ENCODE results near the gene STK4. TPM values are rescaled to one million over a fixed set of nuclear protein-coding genes. Genes with fewer than 3 reads are reported as not detected.

The STK4 gene
- total RNA-seq, result 100 to 1,000 TPM; 149 to 205 TPM

DNA sequence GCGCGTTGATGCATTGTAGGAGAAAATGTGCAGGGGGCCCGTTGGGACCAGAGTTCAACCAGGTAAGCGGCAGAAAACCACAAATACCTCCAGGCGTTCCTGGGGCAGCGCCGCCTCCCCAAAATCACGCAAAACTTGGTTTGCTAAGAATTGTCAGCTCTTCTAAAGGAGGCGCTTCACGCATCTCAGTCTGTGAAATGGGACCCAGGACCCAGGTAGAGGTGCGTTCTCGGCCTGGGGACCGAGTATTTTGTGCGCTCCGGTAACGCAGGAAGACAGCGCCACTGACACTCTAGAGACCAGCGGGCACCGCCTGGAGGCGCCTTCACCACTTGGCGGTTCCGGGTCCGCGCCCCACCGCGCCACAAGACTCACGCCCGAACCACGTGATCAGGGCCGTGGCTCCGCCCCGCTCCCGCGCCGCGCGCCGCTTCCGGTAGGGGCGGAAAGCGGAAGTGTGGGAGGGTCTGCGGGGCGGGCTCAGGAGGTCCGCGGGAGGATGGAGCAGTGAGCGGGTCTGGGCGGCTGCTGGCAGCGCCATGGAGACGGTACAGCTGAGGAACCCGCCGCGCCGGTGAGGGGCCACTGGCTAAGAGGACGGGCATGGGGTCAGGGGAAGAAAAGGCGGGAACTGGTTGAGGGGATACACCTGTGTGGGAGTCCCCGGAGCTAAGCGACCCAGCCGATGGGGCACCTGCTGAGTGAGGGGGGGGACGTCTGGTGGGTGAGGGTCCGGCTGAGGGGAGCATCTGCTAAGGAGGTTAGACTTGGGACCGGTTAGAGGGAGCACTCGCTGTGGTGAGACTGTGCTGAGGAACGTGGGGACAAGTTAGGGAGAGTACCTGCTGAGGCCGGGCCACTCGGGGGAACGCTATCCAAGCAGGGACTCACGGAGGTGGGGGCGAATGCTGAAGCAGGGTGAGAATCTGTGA, at the start of gene STK4:
STK4 (plus strand) TSS at position 483 of the 932 bp plus-strand sequence; CDS start at position 540, 57 bp downstream.
- no peaks in the 10 kb centered on the region for H3K9me3 Mint-ChIP-seq
- H3K36me3 Mint-ChIP-seq, result peaks cover 32 to 37% of the 10 kb centered on the region in 2 donors
- ATAC-seq (peak; percentile 77 to 78), DNase-seq (ENCODE audit: low spot score in 2 of 2) (peak; percentile 95 to 97)
- H3K27ac Mint-ChIP-seq, result peak within 1 kb of the TSS; percentile 99 to 100

DNA sequence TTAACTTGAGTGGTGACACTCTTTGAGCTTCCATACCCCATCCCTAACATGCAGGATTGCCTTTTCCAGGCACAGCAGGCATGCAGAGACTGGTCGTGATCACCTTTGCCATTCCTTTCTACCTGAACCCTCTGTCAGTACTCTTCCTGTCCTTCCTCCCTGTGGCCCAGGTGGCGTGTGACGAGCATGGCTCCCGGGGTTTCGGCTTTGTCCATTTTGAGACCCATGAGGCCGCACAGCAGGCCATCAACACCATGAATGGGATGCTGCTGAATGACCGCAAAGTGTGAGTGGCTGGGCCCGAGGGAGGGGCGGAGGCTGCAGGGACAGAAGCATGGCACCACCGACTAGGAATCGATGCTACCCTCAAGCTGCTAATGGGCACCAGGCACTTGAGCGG, 49.7 kb upstream of the STK4 start:
- DNase-seq (ENCODE audit: low spot score in 2 of 2), result no peak

DNA sequence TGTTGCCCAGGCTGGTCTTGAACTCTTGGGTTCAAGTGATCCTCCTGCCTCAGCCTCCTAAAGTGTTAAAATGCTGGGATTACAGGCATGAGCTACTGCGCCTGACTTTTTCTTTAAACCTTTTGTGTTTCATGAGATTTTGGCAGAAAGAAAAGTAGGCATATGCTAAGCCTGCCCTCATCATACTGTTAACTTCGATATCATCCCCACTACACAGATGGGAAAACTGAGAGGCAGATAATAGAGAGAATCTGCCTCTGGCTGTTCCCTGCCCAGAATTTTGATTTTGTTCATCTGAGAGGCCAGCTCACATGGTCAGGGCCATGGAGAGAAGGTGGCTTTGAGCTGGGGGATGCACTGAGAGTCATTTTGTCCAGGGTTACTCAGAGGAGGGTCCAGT, 48.9 kb upstream of the STK4 start:
- Mint-ChIP-seq H3K27ac (no peak overlapping the region), H3K36me3 (peaks cover 19 to 34% of the 10 kb centered on the region in 2 donors), H3K9me3 (no peaks in the 10 kb centered on the region)
- no peak for ATAC-seq
- DNase-seq (ENCODE audit: low spot score in 2 of 2), result no peak

More for the DNA sequence above, 49.7 kb upstream of the STK4 start:
- ATAC-seq, result no peak
- Mint-ChIP-seq H3K9me3 (no peaks in the 10 kb centered on the region), H3K27ac (no peak overlapping the region), H3K36me3 (peaks cover 20 to 37% of the 10 kb centered on the region in 2 donors)

DNA sequence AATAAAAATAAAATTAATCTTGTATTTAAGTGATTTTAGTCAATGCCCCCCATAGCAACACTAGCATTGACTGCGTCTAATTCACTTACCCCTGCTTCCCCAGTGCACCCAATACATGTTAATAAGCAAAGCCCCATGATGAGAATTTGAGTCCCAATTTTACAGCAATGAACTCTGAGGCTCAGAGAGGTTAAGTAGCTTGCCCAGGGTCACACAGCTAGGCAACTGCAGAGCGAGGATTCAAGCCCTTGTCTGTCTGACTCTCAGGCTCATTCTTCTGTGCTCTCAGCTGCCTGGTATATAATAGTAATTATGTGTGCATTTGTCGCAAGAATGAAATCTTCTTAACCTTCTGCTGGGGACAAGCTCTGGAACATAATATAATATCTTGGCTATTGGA, 48.0 kb upstream of the STK4 start:
- DNase-seq (ENCODE audit: low spot score in 2 of 2), result no peak
- H3K27ac Mint-ChIP-seq, result peak overlapping the region in 1 of 2 donors; percentile 84
- H3K36me3 Mint-ChIP-seq, result peaks cover 16 to 25% of the 10 kb centered on the region in 2 donors
- no peaks in the 10 kb centered on the region for H3K9me3 Mint-ChIP-seq
- ATAC-seq, result no peak

DNA sequence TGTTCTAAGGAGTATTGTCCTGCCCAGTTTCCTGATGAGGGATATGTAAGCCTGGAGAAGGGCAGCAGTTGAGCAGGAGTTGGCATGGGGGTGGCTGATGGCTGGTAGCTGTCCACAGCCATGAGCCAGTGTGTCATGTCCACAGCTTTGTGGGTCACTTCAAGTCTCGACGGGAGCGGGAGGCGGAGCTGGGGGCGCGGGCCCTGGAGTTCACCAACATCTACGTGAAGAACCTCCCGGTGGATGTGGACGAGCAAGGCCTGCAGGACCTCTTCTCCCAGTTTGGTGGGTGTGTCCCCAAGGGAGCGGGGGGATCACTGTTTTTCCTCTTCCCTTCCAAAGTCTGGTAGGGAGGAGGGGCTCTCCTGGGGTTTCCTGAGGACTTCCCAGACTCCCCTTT, 47.6 kb upstream of the STK4 start:
- DNase-seq (ENCODE audit: low spot score in 2 of 2), result no peak
- Mint-ChIP-seq H3K27ac (peak overlapping the region in 1 of 2 donors; percentile 84), H3K36me3 (peaks cover 13 to 20% of the 10 kb centered on the region in 2 donors), H3K9me3 (no peaks in the 10 kb centered on the region)
- ATAC-seq, result no peak

- H3K36me3 Mint-ChIP-seq, result peaks cover 11% of the 10 kb centered on the region in 2 donors
- DNase-seq (ENCODE audit: low spot score in 2 of 2), result no peak
- H3K9me3 Mint-ChIP-seq, result no peaks in the 10 kb centered on the region
- no peak overlapping the region for H3K27ac Mint-ChIP-seq
- no peak for ATAC-seq
Measured at GRCh38 chr20:44921447-44921846, 44.9 kb upstream of the STK4 start.

- ATAC-seq (no peak), DNase-seq (ENCODE audit: low spot score in 2 of 2) (no peak)
- peaks cover 0 to 7% of the 10 kb centered on the region in 2 donors for H3K36me3 Mint-ChIP-seq
- no peak overlapping the region for H3K27ac Mint-ChIP-seq
- no peaks in the 10 kb centered on the region for H3K9me3 Mint-ChIP-seq
Measured at GRCh38 chr20:44924541-44924940, 41.8 kb upstream of the STK4 start.

DNA sequence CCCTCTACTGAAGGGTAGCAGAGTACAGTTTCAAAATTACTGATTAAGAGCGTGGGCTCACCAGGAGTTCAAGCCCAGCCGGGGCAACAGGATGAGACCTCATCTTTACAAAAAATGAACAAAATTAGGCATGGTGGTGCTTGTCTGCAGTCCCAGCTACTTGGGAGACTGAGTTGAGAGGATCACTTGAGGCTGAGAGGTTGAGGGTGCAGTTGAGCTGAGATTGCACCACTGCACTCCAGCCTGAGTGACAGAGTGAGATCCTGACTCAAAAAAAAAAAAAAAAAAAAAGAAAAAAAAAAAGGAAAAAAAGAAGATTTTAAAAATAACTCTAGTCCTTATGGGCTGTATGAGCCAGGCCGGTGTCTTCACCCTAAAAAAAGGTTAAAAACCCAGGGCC, 37.7 kb upstream of the STK4 start:
- DNase-seq (ENCODE audit: low spot score in 2 of 2) (no peak), ATAC-seq (no peak)
- H3K9me3 Mint-ChIP-seq, result no peaks in the 10 kb centered on the region
- peak overlapping the region; percentile 29 to 60 for H3K27ac Mint-ChIP-seq
- H3K36me3 Mint-ChIP-seq, result peaks cover 0 to 8% of the 10 kb centered on the region in 2 donors

- Mint-ChIP-seq H3K36me3 (peaks cover 0 to 8% of the 10 kb centered on the region in 2 donors), H3K9me3 (no peaks in the 10 kb centered on the region), H3K27ac (no peak overlapping the region)
- DNase-seq (ENCODE audit: low spot score in 2 of 2), result no peak
- no peak for ATAC-seq
Measured at GRCh38 chr20:44930517-44931168, 35.7 kb upstream of the STK4 start.

DNA sequence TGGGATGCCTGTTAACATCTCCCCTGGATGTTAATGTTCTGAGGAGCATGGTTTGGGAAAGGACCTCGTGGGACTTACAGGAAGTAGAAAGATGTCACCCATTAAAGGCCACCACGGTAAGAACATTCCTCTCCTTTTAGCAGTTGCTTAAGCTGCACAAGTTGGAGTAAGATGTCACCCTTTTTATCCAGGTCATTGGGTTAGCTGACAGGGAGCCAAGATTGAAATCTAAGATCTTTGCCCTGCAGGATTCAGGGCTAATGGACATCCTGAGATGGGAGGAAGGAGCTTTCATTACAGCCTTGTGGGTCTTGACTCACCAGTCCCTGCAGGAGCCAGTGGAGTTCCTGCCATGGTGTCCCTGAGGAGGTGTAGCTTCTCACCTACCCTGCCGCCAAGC, 34.4 kb upstream of the STK4 start:
- H3K9me3 Mint-ChIP-seq, result no peaks in the 10 kb centered on the region
- ATAC-seq (no peak), DNase-seq (ENCODE audit: low spot score in 2 of 2) (no peak)
- no peak overlapping the region for H3K27ac Mint-ChIP-seq
- H3K36me3 Mint-ChIP-seq, result peaks cover 0 to 8% of the 10 kb centered on the region in 2 donors

- peak overlapping the region in 1 of 2 donors; percentile 86 for H3K27ac Mint-ChIP-seq
- no peak for ATAC-seq
- peaks cover 0 to 8% of the 10 kb centered on the region in 2 donors for H3K36me3 Mint-ChIP-seq
- no peaks in the 10 kb centered on the region for H3K9me3 Mint-ChIP-seq
- no peak for DNase-seq (ENCODE audit: low spot score in 2 of 2)
Measured at GRCh38 chr20:44932916-44933315, 33.4 kb upstream of the STK4 start.

DNA sequence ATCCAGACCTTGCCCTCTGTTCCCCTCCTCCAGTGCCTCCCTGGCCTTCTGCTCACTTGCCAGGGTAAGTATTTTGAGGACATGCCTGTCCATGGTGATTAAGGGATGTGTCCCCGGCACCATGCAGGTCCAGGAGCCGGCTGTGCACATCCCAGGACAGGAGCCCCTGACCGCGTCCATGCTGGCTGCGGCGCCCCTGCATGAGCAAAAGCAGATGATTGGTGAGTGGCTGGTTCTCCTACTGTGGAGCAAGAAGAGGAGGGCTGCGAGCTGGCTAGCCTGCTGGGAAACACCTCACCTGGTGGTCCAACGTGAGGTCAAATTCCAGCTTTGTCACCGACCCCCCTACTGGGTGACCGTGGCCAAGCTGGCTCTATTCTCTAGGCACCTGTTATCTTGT, 29.8 kb upstream of the STK4 start:
- ATAC-seq (no peak), DNase-seq (ENCODE audit: low spot score in 2 of 2) (no peak)
- no peaks in the 10 kb centered on the region for H3K9me3 Mint-ChIP-seq
- peaks cover 0 to 6% of the 10 kb centered on the region in 2 donors for H3K36me3 Mint-ChIP-seq
- H3K27ac Mint-ChIP-seq, result peak overlapping the region; percentile 38 to 77

DNA sequence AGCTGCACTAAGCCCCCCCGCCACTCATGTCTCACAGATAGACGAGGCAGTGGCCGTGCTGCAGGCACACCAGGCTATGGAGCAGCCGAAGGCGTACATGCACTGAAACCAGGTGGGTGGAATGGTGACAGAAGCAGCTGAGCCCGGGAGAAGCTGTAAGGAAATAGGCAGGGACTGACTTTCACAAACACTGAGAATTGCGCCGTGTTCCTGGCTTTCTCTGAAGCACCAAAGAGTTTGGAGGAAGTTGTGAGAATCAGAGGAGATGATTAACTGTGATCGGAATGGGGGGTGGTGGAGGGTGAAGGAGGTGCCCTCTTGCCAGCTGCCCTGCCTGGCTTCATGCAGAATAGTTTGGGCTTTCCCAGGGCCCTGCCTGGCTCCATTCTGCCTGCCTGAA, 27.7 kb upstream of the STK4 start:
- ATAC-seq (no peak), DNase-seq (ENCODE audit: low spot score in 2 of 2) (no peak)
- Mint-ChIP-seq H3K27ac (peak overlapping the region; percentile 14 to 70), H3K9me3 (no peaks in the 10 kb centered on the region), H3K36me3 (peaks cover 0 to 9% of the 10 kb centered on the region in 2 donors)

- H3K9me3 Mint-ChIP-seq, result no peaks in the 10 kb centered on the region
- peak in 1 of 2 donors; percentile 12 for ATAC-seq
- H3K27ac Mint-ChIP-seq, result peak overlapping the region in 1 of 2 donors; percentile 93
- H3K36me3 Mint-ChIP-seq, result peaks cover 0 to 16% of the 10 kb centered on the region in 2 donors
- no peak for DNase-seq (ENCODE audit: low spot score in 2 of 2)
Measured at GRCh38 chr20:44941120-44941691, 25.1 kb upstream of the STK4 start.

DNA sequence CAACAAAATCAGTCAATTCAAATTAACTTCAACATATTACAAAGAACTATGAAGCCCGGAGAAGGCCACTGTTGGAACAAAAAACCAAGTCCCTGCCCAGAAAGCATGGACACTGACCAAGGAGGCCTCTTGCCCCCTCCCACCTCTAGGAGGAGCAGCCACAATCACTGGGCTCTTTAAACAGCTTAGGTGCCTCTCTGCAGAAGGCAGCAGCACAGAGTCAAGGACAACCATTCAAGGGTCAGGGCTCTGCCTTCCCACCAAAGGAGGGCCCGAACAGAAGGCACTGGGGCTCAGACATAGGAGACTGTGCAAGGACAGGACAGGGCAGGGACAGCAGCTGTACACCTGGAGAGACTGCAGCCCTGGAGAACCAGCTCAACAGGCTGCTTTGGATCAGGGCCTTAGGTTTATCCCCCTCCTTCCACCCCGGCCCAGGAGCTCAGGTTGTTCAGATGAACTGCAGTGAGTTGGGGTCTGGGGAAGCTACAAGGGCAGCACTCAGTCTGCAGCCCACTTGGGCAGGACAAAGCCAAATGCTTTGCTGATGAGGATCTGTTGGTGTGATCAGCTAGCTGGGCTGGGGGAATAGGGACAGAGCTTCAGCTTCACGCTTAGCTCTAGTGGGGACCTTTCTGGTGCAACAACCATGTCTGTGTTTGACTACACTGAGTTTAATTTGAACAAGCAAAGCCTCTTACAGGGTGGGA, 23.9 kb upstream of the STK4 start:
- no peak for ATAC-seq
- Mint-ChIP-seq H3K9me3 (no peaks in the 10 kb centered on the region), H3K36me3 (peaks cover 0 to 16% of the 10 kb centered on the region in 2 donors), H3K27ac (peak overlapping the region; percentile 57 to 89)
- no peak for DNase-seq (ENCODE audit: low spot score in 2 of 2)

DNA sequence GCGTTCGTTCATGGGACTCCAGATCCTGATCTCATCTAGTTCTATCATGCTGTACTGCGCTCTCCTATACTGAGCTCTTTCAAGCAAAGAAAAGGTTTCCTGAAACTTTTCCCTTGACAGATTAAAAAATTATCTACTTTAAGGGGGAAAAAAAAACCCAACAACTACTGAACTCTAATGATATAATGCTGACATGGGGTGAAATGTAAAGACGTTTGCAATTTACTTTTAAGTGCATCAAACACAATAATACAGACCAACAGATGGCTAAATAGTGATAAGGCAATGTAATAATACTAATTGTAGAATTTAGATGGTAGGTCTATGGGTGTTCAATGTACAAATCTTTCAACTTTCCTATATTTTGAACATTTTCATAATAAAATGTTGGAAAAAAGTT, 22.5 kb upstream of the STK4 start:
- Mint-ChIP-seq H3K36me3 (peaks cover 0 to 16% of the 10 kb centered on the region in 2 donors), H3K9me3 (no peaks in the 10 kb centered on the region), H3K27ac (peak overlapping the region in 1 of 2 donors; percentile 58)
- DNase-seq (ENCODE audit: low spot score in 2 of 2) (no peak), ATAC-seq (no peak)
